Measurements from ENCODE around the gene ICAM5. TPM values are rescaled to one million over a fixed set of nuclear protein-coding genes. Genes with fewer than 3 reads are reported as not detected.

The ICAM5 gene
- total and polyA plus RNA-seq, 10 of the 15 experiments (the other 5 are each of a cell fraction or from before 2014, with no cell fraction given), result 0.14 to 4.6 (median 0.94) TPM; not detected in 2

- POLR2A ChIA-PET, result no interaction called here
- DNase-seq (ENCODE audit: low read depth, low spot score) (no peak), FAIRE-seq (no peak), ATAC-seq (no peak)
- Histone ChIP-seq H3K4me2 (ENCODE audit: control insufficient read depth, insufficient read depth) (no peak overlapping the region), H3K36me3 (ENCODE audit: control insufficient read depth in 2 of 2, insufficient read depth in 2 of 2, low read length in 1 of 2) (peaks cover 22 to 23% of the 10 kb centered on the region in 2 experiments; a peak in 3 of 4 replicates), H3K27ac (ENCODE audit: control insufficient read depth, insufficient read depth) (no peak overlapping the region), H3K9me3 (replicated peaks; ENCODE audit: control insufficient read depth, insufficient read depth, low read length) (no peaks in the 10 kb centered on the region; the same call in 2 of the 3 replicates), H3K79me2 (ENCODE audit: control insufficient read depth, insufficient read depth, low read length) (peaks cover 20% of the 10 kb centered on the region), H3K4me3 (no peak overlapping the region), H4K20me1 (ENCODE audit: control insufficient read depth, insufficient read depth) (no peaks in the 10 kb centered on the region), H2AFZ (ENCODE audit: control insufficient read depth, low read depth, low read length) (no peak overlapping the region), H3K4me1 (ENCODE audit: control insufficient read depth, insufficient read depth, low read length) (peaks cover 11% of the 10 kb centered on the region), H3K27me3 (replicated peaks in 1 of 2; ENCODE audit: control insufficient read depth in 2 of 2, insufficient read depth in 2 of 2, low read length in 1 of 2) (no peaks in the 10 kb centered on the region), H3K9ac (ENCODE audit: control insufficient read depth, insufficient read depth, low read length) (no peak overlapping the region)
- intact Hi-C loops (cut with micrococcal nuclease; ENCODE audit: unreplicated experiment), result no loop called here
- no TSS peak for BruUV-seq (replicated peaks)
- WGBS (ENCODE audit: insufficient coverage, insufficient replicate concordance, low lambda C conversion rate, missing lambda C conversion rate), result 87% methylated on average over 9 of the region's 9 CpGs
- RAD21 ChIA-PET (ENCODE audit: unreplicated experiment), result interaction anchor here (7.2 kb wide), 1 partner anchor 130 kb away, joined by 107 read pairs; no protein-coding TSS in a partner anchor
- CTCF ChIA-PET, result interaction anchor here (0.6 to 5.2 kb wide), 5 partner anchors 13 to 269 kb away, joined by 3 to 186 read pairs (median 89); partner anchors contain the start of genes ICAM1 and TYK2
- in situ Hi-C loops (cut with MboI), result loop anchor here (5.0 kb wide), 1 partner anchor 320 kb away; the partner anchor contains the start of gene OLFM2
- SMC1A ChIA-PET (ENCODE audit: uncharacterized antibody, unreplicated experiment), result interaction anchor here (5.6 kb wide), 1 partner anchor 131 kb away, joined by 83 read pairs; no protein-coding TSS in a partner anchor
- TF ChIP-seq SIX5 (IDR thresholded peaks at IDR 0.05; ENCODE audit: low read depth, low read length, severe bottlenecking), result no peak
- TF ChIP-seq PAX5 (IDR thresholded peaks at IDR 0.05; ENCODE audit: borderline replicate concordance, low read depth, low read length), result no peak
- no peak for TF ChIP-seq NR2C1 (IDR thresholded peaks at IDR 0.05)
- TF ChIP-seq ATF7 (IDR thresholded peaks at IDR 0.05; ENCODE audit: low read depth), result no peak
- no peak for TF ChIP-seq CUX1 (IDR thresholded peaks at IDR 0.05; ENCODE audit: insufficient replicate concordance, low read depth, low read length)
- no peak for TF ChIP-seq YY1 (IDR thresholded peaks at IDR 0.05; ENCODE audit: low read depth, low read length)
- no peak for TF ChIP-seq USF2 (IDR thresholded peaks at IDR 0.05; ENCODE audit: borderline replicate concordance, low read depth, low read length)
- no peak for TF ChIP-seq USF1 (IDR thresholded peaks at IDR 0.05; ENCODE audit: borderline replicate concordance, extremely low read length, insufficient read depth, low read depth, low read length)
- no peak for TF ChIP-seq POLR2AphosphoS5 (IDR thresholded peaks at IDR 0.05; ENCODE audit: low read length)
- no peak for TF ChIP-seq SP1 (IDR thresholded peaks at IDR 0.05; ENCODE audit: low read depth, low read length)
- TF ChIP-seq PRDM15 (CRISPR knock-in tag; IDR thresholded peaks at IDR 0.05), result no peak
- no peak for TF ChIP-seq ZNF622 (IDR thresholded peaks at IDR 0.05)
- no peak; the same call in 1 of the 2 replicates for TF ChIP-seq POLR2A (IDR thresholded peaks at IDR 0.05; ENCODE audit: low read depth, low read length)
Measured at GRCh38 chr19:10256970-10257615, 32.7 kb upstream of the ICAM5 start.

Data from GM12878 (cell line).